SK-MEL-5 (cell line): ENCODE measurements around the gene ASCL5. TPM values are rescaled to one million over a fixed set of nuclear protein-coding genes. Genes with fewer than 3 reads are reported as not detected.
"Not testable (repeated sequence)": the region's sequence is repeated elsewhere in the genome, so short reads cannot be mapped to it uniquely, and the experiment has no call there.

Experiments
- DNase-seq: peaks from one replicate; pipeline ENCODE4 v3.0.0-alpha.2; 2016; ENCODE audit warnings: low read depth, low spot score
- in situ Hi-C: cut with HindIII; loops from 2 replicates; pipeline ENCODE4 v1.10.0; 2016; ENCODE audit warnings: low sequenced_read_pairs, high pct_unique_total_duplicates, low pct_unique_long_range_greater_than_20kb
- polyA plus RNA-seq, 2 experiments: library from polyadenylated mRNA; depleted of rRNA; stranded (reverse); fragments of >200 nt; gene quantifications; 2 replicates each; pipeline ENCODE4 v1.2.3, GENCODE V29; 2015
- total RNA-seq: library from RNA; depleted of rRNA; stranded (reverse); fragments of >200 nt; shearing (Covaris generic); gene quantifications from 2 replicates; pipeline ENCODE4 v1.2.3, GENCODE V29; 2014; rRNA removed

The ASCL5 gene
- total RNA-seq: not detected in 2 replicates
- polyA plus RNA-seq (2015; cell fraction: cytosol; rRNA removed): not detected in 2 replicates
- polyA plus RNA-seq (2015; cell fraction: nucleus; rRNA removed): not detected in 2 replicates

- DNase-seq: no peak
- in situ Hi-C loops: no loop called here
These were observed at the start of gene ASCL5 for GRCh38 chr1:201126832-201127754. ASCL5 (minus strand) TSS chr1:201127184; CDS start chr1:201115372, 11,812 bp downstream.

- in situ Hi-C loops: no loop called here
- no peak for DNase-seq
These were observed 49.0 kb upstream of the ASCL5 start for GRCh38 chr1:201175820-201176500.

GRCh38 chr1:201173736-201174135 lies 46.8 kb upstream of the ASCL5 start:
- in situ Hi-C loops: no loop called here

GRCh38 chr1:201172999-201173610 lies 46.1 kb upstream of the ASCL5 start:
- no peak for DNase-seq
- in situ Hi-C loops: no loop called here

More at GRCh38 chr1:201173736-201174135, 46.8 kb upstream of the ASCL5 start:
- no peak for DNase-seq

GRCh38 chr1:201172326-201172725 lies 45.3 kb upstream of the ASCL5 start:
- in situ Hi-C loops: no loop called here
- DNase-seq: no peak

- in situ Hi-C loops: no loop called here
- peak; percentile 34 for DNase-seq
These were observed 44.4 kb upstream of the ASCL5 start for GRCh38 chr1:201171063-201172036.

GRCh38 chr1:201170533-201171062 lies 43.6 kb upstream of the ASCL5 start:
- in situ Hi-C loops: no loop called here
- peak; percentile 92 for DNase-seq

GRCh38 chr1:201169971-201170532 lies 43.1 kb upstream of the ASCL5 start:
- in situ Hi-C loops: no loop called here
- DNase-seq: no peak

- in situ Hi-C loops: no loop called here
- DNase-seq: no peak
These were observed 42.2 kb upstream of the ASCL5 start for GRCh38 chr1:201169203-201169602.

- in situ Hi-C loops: no loop called here
- DNase-seq: peak; percentile 22
These were observed 40.3 kb upstream of the ASCL5 start for GRCh38 chr1:201167041-201167991.

GRCh38 chr1:201164645-201165044 lies 37.7 kb upstream of the ASCL5 start:
- DNase-seq: no peak
- in situ Hi-C loops: no loop called here

- no peak for DNase-seq
- in situ Hi-C loops: no loop called here
These were observed 36.7 kb upstream of the ASCL5 start for GRCh38 chr1:201163707-201164106.

- DNase-seq, in situ Hi-C loops: not testable (repeated sequence)
These were observed 36.1 kb upstream of the ASCL5 start for GRCh38 chr1:201163036-201163435.

- DNase-seq: no peak
- in situ Hi-C loops: no loop called here
These were observed 31.0 kb upstream of the ASCL5 start for GRCh38 chr1:201157949-201158348.

GRCh38 chr1:201156819-201157218 lies 29.8 kb upstream of the ASCL5 start:
- no peak for DNase-seq
- in situ Hi-C loops: no loop called here
